Measurements from ENCODE around the gene EFEMP2.

DNA sequence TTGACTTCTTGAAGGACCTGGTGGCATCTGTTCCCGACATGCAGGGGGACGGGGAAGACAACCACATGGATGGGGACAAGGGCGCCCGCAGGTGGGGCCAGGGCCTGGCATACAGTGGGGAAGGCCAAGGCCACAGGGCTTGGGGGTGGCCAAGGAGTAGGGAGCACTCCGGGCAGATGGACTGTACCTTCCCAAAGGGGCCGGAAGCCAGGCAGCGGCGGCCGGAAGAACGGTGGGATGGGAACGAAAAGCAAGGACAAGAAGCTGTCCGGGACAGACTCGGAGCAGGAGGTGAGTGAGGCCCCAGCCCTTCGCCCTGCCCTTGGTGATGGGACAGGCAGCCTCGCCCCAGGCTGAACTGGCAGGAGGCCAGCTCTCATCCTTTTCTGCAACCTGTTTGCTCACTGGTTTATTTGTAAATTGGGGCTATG is 47.8 kb upstream of the EFEMP2 start:
- TF ChIP-seq, protein P1, sequence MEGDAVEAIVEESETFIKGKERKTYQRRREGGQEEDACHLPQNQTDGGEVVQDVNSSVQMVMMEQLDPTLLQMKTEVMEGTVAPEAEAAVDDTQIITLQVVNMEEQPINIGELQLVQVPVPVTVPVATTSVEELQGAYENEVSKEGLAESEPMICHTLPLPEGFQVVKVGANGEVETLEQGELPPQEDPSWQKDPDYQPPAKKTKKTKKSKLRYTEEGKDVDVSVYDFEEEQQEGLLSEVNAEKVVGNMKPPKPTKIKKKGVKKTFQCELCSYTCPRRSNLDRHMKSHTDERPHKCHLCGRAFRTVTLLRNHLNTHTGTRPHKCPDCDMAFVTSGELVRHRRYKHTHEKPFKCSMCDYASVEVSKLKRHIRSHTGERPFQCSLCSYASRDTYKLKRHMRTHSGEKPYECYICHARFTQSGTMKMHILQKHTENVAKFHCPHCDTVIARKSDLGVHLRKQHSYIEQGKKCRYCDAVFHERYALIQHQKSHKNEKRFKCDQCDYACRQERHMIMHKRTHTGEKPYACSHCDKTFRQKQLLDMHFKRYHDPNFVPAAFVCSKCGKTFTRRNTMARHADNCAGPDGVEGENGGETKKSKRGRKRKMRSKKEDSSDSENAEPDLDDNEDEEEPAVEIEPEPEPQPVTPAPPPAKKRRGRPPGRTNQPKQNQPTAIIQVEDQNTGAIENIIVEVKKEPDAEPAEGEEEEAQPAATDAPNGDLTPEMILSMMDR (IDR thresholded peaks at IDR 0.05), result no peak
- TF ChIP-seq POLR2AphosphoS5 (IDR thresholded peaks at IDR 0.05; ENCODE audit: low read depth, low read length) (no peak), TCF7L2 (IDR thresholded peaks at IDR 0.05; ENCODE audit: low read depth, low read length) (no peak)
- TF ChIP-seq, protein P2, sequence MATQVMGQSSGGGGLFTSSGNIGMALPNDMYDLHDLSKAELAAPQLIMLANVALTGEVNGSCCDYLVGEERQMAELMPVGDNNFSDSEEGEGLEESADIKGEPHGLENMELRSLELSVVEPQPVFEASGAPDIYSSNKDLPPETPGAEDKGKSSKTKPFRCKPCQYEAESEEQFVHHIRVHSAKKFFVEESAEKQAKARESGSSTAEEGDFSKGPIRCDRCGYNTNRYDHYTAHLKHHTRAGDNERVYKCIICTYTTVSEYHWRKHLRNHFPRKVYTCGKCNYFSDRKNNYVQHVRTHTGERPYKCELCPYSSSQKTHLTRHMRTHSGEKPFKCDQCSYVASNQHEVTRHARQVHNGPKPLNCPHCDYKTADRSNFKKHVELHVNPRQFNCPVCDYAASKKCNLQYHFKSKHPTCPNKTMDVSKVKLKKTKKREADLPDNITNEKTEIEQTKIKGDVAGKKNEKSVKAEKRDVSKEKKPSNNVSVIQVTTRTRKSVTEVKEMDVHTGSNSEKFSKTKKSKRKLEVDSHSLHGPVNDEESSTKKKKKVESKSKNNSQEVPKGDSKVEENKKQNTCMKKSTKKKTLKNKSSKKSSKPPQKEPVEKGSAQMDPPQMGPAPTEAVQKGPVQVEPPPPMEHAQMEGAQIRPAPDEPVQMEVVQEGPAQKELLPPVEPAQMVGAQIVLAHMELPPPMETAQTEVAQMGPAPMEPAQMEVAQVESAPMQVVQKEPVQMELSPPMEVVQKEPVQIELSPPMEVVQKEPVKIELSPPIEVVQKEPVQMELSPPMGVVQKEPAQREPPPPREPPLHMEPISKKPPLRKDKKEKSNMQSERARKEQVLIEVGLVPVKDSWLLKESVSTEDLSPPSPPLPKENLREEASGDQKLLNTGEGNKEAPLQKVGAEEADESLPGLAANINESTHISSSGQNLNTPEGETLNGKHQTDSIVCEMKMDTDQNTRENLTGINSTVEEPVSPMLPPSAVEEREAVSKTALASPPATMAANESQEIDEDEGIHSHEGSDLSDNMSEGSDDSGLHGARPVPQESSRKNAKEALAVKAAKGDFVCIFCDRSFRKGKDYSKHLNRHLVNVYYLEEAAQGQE (IDR thresholded peaks at IDR 0.05; ENCODE audit: insufficient read depth in 1 of 2, low read depth in 2 of 2, low read length in 1 of 2), result no peak

All from Panc1 (cell line).